Brain microvascular endothelial cell (primary cell): Measurements from ENCODE around the gene MCRIP1.

Experiments
- DNase-seq: peaks from one replicate; pipeline ENCODE4 v3.0.0-alpha.2; 2020
- H3K27ac ChIP-seq: fragments of 250-450 bp; sonication (Bioruptor Pico); 2 replicates; pipeline ENCODE4 v1.5.1; 2020; ENCODE audit warnings: mild to moderate bottlenecking, moderate library complexity
- H3K27me3 ChIP-seq: fragments of 250-450 bp; sonication (Bioruptor Pico); replicated peaks from 2 replicates; pipeline ENCODE4 v1.5.1; 2020; ENCODE audit warnings: mild to moderate bottlenecking
- H3K36me3 ChIP-seq: fragments of 250-450 bp; sonication (Bioruptor Pico); replicated peaks from 2 replicates; pipeline ENCODE4 v1.5.1; 2020; ENCODE audit warnings: mild to moderate bottlenecking
- H3K4me3 ChIP-seq: 2 replicates; pipeline ENCODE4 v1.5.1; 2011; ENCODE audit warnings: low read depth, mild to moderate bottlenecking, control low read depth, low read length, moderate library complexity
- in situ Hi-C: cut with HindIII; loops from 2 replicates; pipeline ENCODE4 v1.10.0; 2017; ENCODE audit warnings: low sequenced_read_pairs, low pct_ligation_motif_present
- TF ChIP-seq, protein P1 (sequence below): IDR thresholded peaks from 2 replicates; pipeline ENCODE4 v1.5.1; 2011; ENCODE audit warnings: low read depth, mild to moderate bottlenecking, moderate library complexity, low read length, control low read depth, inconsistent platforms; ENCODE audit errors: missing control alignments

MCRIP1 gene

DNA sequence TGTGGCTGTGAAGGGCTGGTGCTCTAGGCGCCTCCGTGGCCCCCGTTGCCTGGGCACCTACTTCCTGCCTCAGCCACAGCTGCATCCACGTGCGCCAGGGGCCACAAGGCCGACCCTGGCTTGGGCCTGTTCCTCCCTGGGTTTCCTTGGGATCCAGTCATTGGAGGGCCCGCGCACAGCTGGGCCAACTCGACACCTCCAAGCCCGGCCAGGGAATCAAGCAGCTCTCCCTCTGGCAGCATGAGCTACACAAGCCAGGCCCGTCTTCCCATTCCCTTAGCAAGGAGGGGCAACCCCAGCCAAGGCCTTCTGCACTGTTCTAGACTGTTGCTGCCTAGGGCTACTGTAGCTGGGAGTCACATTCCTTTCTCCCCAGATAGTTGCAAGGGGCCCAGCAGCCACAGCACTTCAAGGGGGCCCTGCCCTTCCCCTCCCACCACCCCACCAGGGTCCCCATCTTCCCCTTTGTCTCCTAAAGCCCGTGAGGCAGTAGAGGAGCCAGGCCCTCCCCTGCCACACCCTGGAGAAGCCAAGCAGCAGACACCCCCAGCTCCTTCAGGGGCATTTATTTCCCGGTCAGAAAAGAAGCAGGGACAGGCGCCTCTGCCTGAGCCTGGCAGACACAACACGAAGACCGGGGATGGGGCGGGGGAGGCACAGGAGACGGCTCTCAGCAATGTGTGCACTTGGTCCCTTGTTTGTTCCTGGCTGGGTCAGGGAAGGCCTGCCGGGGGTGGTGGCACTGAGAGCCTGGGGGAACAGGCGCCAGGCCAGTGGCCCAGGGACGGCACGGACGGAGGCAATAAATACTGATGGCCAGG is 34.3 kb upstream of the MCRIP1 start:
- Histone ChIP-seq H3K36me3 (peaks cover 24% of the 10 kb centered on the region), H3K4me3 (no peak overlapping the region), H3K27me3 (no peaks in the 10 kb centered on the region), H3K27ac (no peak overlapping the region)
- TF ChIP-seq, protein P1, sequence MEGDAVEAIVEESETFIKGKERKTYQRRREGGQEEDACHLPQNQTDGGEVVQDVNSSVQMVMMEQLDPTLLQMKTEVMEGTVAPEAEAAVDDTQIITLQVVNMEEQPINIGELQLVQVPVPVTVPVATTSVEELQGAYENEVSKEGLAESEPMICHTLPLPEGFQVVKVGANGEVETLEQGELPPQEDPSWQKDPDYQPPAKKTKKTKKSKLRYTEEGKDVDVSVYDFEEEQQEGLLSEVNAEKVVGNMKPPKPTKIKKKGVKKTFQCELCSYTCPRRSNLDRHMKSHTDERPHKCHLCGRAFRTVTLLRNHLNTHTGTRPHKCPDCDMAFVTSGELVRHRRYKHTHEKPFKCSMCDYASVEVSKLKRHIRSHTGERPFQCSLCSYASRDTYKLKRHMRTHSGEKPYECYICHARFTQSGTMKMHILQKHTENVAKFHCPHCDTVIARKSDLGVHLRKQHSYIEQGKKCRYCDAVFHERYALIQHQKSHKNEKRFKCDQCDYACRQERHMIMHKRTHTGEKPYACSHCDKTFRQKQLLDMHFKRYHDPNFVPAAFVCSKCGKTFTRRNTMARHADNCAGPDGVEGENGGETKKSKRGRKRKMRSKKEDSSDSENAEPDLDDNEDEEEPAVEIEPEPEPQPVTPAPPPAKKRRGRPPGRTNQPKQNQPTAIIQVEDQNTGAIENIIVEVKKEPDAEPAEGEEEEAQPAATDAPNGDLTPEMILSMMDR: no peak
- in situ Hi-C loops: no loop called here
- peak; percentile 19 for DNase-seq

DNA sequence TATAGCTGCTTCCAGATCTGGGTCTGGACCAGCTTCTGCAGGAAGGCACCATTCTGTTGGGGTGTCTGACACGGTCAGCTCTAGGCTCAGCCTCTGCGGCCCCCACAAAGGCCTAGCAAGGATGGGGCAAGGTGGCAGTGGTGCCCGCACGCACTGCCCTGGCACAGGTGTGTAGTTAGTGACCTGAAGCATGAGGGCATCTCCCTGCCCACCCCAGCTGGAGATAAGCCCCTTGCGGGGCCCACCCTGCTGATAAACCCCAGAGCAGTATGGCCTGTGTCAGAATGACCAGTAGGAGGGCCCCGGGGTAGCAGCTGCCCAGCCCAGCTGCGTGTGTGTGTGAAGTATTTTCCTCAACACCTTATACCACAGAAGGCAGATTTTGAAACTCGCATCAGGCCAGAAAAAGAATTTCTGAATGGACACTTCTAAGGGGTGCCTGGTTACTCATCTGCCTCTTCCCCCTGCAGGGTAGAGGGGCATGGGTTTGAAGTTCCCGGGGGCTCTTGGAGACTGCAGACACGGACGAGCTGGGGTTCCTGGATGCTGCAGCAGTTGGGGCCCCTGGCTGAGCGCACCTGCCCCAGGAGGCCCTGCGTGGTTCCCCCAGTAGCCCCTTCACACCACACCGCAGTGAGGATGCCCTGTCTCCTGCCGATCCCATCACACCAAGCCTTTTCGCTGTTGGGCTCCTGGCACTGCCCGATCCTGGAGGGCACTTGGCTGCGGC is 33.5 kb upstream of the MCRIP1 start:
- Histone ChIP-seq H3K27ac (no peak overlapping the region), H3K4me3 (no peak overlapping the region), H3K36me3 (peaks cover 24% of the 10 kb centered on the region), H3K27me3 (no peaks in the 10 kb centered on the region)
- TF ChIP-seq, protein P1: peak; percentile 12
- in situ Hi-C loops: no loop called here
- peak; percentile 4 for DNase-seq

DNA sequence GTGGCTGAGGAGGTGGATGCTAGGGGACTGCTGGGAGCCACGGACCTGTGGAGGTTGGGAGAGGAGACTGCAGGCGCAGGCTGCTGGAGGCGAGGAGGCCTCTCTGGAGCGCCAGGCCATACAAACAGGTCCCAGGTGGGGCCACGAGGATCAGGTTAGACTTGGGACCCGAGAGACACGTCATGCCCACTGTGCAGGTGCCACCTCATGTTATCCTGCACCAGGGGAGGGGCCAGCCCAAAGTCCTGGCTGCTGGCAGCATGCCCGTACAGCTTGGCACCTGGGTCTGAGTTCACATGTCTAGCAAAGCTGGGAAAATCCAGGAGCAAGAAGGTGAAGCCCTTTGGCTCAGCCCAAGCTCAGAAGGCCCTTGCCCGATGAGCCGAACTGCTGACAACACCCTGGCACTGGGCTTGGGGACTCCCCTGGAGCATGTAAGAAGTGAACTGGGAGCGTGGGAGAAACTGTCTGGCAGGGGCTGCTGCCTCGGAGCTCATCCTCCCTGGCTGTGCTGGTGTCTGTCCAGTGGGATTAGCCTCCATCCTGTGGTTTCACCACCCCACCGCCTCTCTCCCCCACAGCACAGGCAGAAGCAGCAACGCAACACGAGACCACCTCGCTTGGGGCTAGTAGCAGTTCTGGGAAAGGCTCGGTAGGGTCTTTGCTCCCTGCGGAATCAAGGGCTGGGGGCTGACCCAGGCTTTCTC is 32.8 kb upstream of the MCRIP1 start:
- Histone ChIP-seq H3K4me3 (no peak overlapping the region), H3K27me3 (no peaks in the 10 kb centered on the region), H3K36me3 (peaks cover 24% of the 10 kb centered on the region), H3K27ac (no peak overlapping the region)
- TF ChIP-seq, protein P1: no peak
- in situ Hi-C loops: no loop called here
- no peak for DNase-seq

DNA sequence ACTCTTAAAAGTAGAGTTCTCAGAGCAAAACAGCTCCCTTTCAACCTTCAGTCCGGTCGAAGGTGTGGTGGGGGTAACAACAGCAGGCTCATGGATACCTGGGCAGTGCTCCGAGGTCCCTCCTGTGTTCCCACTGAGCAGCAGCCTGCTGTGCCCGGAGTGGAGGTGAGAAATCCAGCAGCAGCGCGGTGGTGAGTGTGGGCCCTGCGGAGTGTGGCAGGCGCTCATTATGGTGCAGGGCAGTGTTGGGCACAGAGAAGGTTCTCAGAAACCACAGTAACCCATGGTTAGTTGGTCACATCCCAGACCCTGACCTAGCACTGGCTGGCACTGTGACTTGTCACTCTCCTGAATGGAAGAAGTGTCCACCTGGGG is 32.3 kb upstream of the MCRIP1 start:
- peaks cover 21% of the 10 kb centered on the region for H3K36me3 ChIP-seq
- H3K4me3 ChIP-seq: no peak overlapping the region
- no peak for DNase-seq
- in situ Hi-C loops: no loop called here
- no peak overlapping the region for H3K27ac ChIP-seq
- TF ChIP-seq, protein P1: no peak
- H3K27me3 ChIP-seq: no peaks in the 10 kb centered on the region

DNA sequence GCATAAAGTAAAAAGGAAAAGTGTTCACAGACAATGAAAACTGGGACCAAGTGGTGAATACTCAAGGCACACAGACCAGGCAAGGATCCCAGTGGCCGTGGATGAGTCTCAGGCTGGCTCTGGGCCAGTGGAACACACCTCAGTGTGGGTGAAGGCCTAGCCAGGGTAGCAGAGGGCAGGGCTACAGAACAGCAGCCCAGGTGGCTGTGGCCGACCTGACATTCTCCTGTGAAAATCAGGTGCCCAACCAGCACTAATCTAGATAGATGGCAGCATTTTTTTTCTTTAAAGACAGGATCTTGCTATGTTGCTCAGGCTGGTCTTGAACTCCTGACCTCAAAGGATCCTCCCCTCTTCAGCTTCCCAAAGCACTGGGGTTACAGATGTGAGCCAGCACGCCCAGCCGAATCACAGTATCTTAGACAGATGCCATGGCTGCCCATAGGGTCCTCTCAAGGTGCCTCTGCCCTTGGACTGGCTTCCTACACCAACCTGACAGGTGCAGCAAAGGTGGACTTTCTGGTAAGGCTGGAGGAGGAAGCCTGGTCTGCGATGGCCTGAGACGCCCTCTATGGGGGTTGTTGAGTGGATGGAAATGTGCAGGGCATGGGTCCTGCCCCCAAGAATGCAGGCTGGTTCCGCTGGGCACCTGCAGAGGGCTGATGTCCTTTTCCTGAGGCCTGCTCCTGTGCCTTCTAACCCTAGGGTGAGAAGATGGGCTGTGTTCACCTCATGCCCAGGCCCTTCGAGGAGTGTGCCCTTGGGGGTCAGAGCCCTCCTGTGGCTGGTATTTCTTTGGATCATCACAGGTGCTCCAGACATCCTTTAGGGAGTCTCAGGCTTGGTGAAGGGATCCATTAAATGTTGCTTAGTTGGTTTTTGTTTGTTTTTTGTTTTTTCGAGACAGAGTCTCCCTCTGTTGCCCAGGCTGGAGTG is 31.0 kb upstream of the MCRIP1 start:
- DNase-seq: no peak
- TF ChIP-seq, protein P1: no peak
- Histone ChIP-seq H3K27ac (no peak overlapping the region), H3K36me3 (peaks cover 13% of the 10 kb centered on the region), H3K27me3 (no peaks in the 10 kb centered on the region), H3K4me3 (no peak overlapping the region)
- in situ Hi-C loops: no loop called here
